K562 (cell line): ENCODE results near the gene DAPK1. TPM values are rescaled to one million over a fixed set of nuclear protein-coding genes. Genes with fewer than 3 reads are reported as not detected.

ENCODE experiments used
- ATAC-seq: fragments of 200-7000 bp; cut with Tn5 transposase; 3 replicates; pipeline ENCODE4 v1.9.1; 2020; ENCODE audit warnings: moderate library complexity
- BruUV-seq: library from RNA; stranded (reverse); fragments of 400-500 nt; replicated peaks from 2 replicates; lab custom pipeline; 2021; lab: Mats Ljungman, UMichigan
- CTCF ChIA-PET: fragments of 300-600 bp; formaldehyde crosslinking; extraction: SDS; loops from one replicate; lab custom pipeline; 2021; ENCODE audit warnings: low intra/inter-chr PET ratio; lab: Yijun Ruan, JAX
- POLR2A ChIA-PET: fragments of 300-600, 350-650 bp; sonication (Branson Sonifier 250); formaldehyde crosslinking; extraction: SDS; loops from one replicate; lab custom pipeline; 2021; ENCODE audit warnings: antibody characterized with exemption, inconsistent platforms; lab: Yijun Ruan, JAX
- DNase-seq, 4 experiments: peaks; one replicate each; pipeline versions ENCODE4 v3.0.0 to v3.0.0-alpha.2; 2011 to 2018; ENCODE audit warnings: low spot score in 3 of 4, mixed read lengths in 3 of 4; ENCODE audit errors: extremely low read depth in 1 of 4
- FAIRE-seq: peaks from 2 replicates; lab custom pipeline; 2011; peaks lifted over from hg19 to GRCh38; lab: Jason Lieb, UNC
- H2AFZ ChIP-seq: 2 replicates; pipeline ENCODE4 v1.6.0; 2011; ENCODE audit warnings: low read depth, low read length, control low read depth, inconsistent platforms
- H3K27ac ChIP-seq: fragments of 200-600 bp; 3 replicates; pipeline ENCODE4 v1.8.0; 2011; ENCODE audit warnings: low read depth, mild to moderate bottlenecking, control low read depth, inconsistent platforms, low read length, moderate library complexity, mixed read lengths; ENCODE audit errors: extremely low read depth
- H3K27me3 ChIP-seq, 2 experiments: fragments of 300-600 bp in 1 of 2; 2 replicates in 1 of 2; 3 replicates in 1 of 2; pipeline versions ENCODE4 v1.6.0 to v1.8.0; 2011; ENCODE audit warnings: inconsistent platforms in 2 of 2, low read length in 2 of 2, mild to moderate bottlenecking in 1 of 2, mixed read lengths in 1 of 2, moderate library complexity in 1 of 2; ENCODE audit not compliant: control insufficient read depth in 2 of 2, insufficient read depth in 2 of 2
- H3K36me3 ChIP-seq: fragments of 300-600 bp; 3 replicates; pipeline ENCODE4 v1.8.0; 2011; ENCODE audit warnings: mild to moderate bottlenecking, low read length, inconsistent platforms; ENCODE audit not compliant: control insufficient read depth, insufficient read depth
- H3K4me1 ChIP-seq, 2 experiments: fragments of 200-600 bp in 1 of 2; replicated peaks in 1 of 2; 2 replicates in 1 of 2; 3 replicates in 1 of 2; pipeline versions ENCODE4 v1.5.1 to v1.8.0; 2011; ENCODE audit warnings: inconsistent platforms in 2 of 2, low read length in 2 of 2, mild to moderate bottlenecking in 1 of 2, mixed read lengths in 1 of 2, moderate library complexity in 1 of 2; ENCODE audit not compliant: control insufficient read depth in 2 of 2, insufficient read depth in 2 of 2
- H3K4me2 ChIP-seq: 2 replicates; pipeline ENCODE4 v1.6.1; 2011; ENCODE audit warnings: low read length, control low read depth, inconsistent platforms, mixed read lengths; ENCODE audit not compliant: insufficient read depth
- H3K4me3 ChIP-seq: fragments of 200-600 bp; sonication (generic), shearing (Covaris generic); 2 replicates; pipeline ENCODE4 v1.5.1; 2016; ENCODE audit warnings: control low read depth, inconsistent platforms
- H3K79me2 ChIP-seq: fragments of 200-600 bp; 3 replicates; pipeline ENCODE4 v1.8.0; 2011; ENCODE audit warnings: low read length, inconsistent platforms; ENCODE audit not compliant: control insufficient read depth, insufficient read depth
- H3K9ac ChIP-seq, 2 experiments: 2 replicates each; pipeline versions ENCODE4 v1.6.0 to v1.6.1; 2011; ENCODE audit warnings: low read depth in 2 of 2, low read length in 2 of 2, control low read depth in 1 of 2, inconsistent platforms in 1 of 2, mild to moderate bottlenecking in 1 of 2, mixed read lengths in 1 of 2; ENCODE audit not compliant: insufficient read depth in 1 of 2
- H3K9me1 ChIP-seq: one replicate; pipeline ENCODE4 v1.6.0; 2011; ENCODE audit warnings: inconsistent platforms, mild to moderate bottlenecking, low read length, moderate library complexity; ENCODE audit not compliant: control insufficient read depth, insufficient read depth
- H3K9me3 ChIP-seq: replicated peaks from 2 replicates; pipeline ENCODE4 v1.5.1; 2011; ENCODE audit warnings: low read depth, low read length, inconsistent platforms; ENCODE audit not compliant: control insufficient read depth, insufficient read depth
- H4K20me1 ChIP-seq: replicated peaks from 2 replicates; pipeline ENCODE4 v1.6.1; 2011; ENCODE audit warnings: low read length, inconsistent platforms, mixed read lengths; ENCODE audit not compliant: control insufficient read depth, insufficient read depth
- BRCA1 ChIP-seq, 2 experiments: fragments of 450-650 bp in 1 of 2; sonication (generic) in 1 of 2; formaldehyde crosslinking in 1 of 2; IDR thresholded peaks; 2 replicates each; pipeline versions ENCODE4 v1.5.0 to v1.6.1; 2017 to 2020; ENCODE audit warnings: mild to moderate bottlenecking in 1 of 2, missing genetic modification reagents in 1 of 2
- ETV6 ChIP-seq, 3 experiments: fragments of 150-350 bp in 1 of 3; sonication (generic) in 1 of 3; formaldehyde crosslinking in 1 of 3; IDR thresholded peaks; 2 replicates each; pipeline versions ENCODE4 v1.6.1 to v1.8.0; 2014 to 2022; ENCODE audit warnings: borderline replicate concordance in 2 of 3, low read depth in 2 of 3, antibody characterized with exemption in 1 of 3, low read length in 1 of 3, mild to moderate bottlenecking in 1 of 3, missing genetic modification reagents in 1 of 3
- HSF4 ChIP-seq: fragments of 250-450 bp; sonication (Bioruptor Pico); IDR thresholded peaks from 2 replicates; pipeline ENCODE4 v2.1.2; 2022; ENCODE audit warnings: mild to moderate bottlenecking, moderate library complexity, borderline replicate concordance
- SP2 ChIP-seq: IDR thresholded peaks from 2 replicates; pipeline ENCODE4 v1.6.1; 2011; ENCODE audit warnings: mild to moderate bottlenecking, low read depth, low read length, moderate library complexity; ENCODE audit not compliant: poor library complexity, severe bottlenecking; ENCODE audit errors: extremely low read depth
- ZNF133 ChIP-seq: fragments of 250-450 bp; sonication (Bioruptor Pico); IDR thresholded peaks from 2 replicates; pipeline ENCODE4 v1.4.0; 2020; ENCODE audit warnings: mild to moderate bottlenecking
- ZNF668 ChIP-seq: fragments of 250-450 bp; sonication (Bioruptor Pico); IDR thresholded peaks from 2 replicates; pipeline ENCODE4 v1.8.0; 2022; ENCODE audit warnings: mild to moderate bottlenecking, inconsistent platforms
- WGBS: fragments of 100-300 bp; shearing (Covaris generic); methylation state at CpG from one replicate; pipeline ENCODE4 v1.1.6; 2016; ENCODE audit warnings: low coverage, mixed read lengths; ENCODE audit not compliant: insufficient coverage; ENCODE audit errors: missing lambda C conversion rate; 5-methylcytosine and 5-hydroxymethylcytosine counted together
- in situ Hi-C: fragments of 300-500 bp; cut with MboI; formaldehyde crosslinking; loops from 4 replicates; pipeline ENCODE4 v1.15.0; 2018; ENCODE audit warnings: inconsistent platforms, mixed read lengths
- intact Hi-C: fragments of 100-400 bp; cut with micrococcal nuclease; formaldehyde crosslinking; loops from 2 replicates; pipeline ENCODE4 v1.14.2; 2022
- polyA plus RNA-seq, 8 experiments: library from polyadenylated mRNA; depleted of rRNA in 4 of 8; stranded (reverse) in 5 of 8; unstranded in 3 of 8; fragments of >200 nt; fragmentation: Nextera tagmentation in 2 of 8; fragmentation: Illumina TruSeq in 1 of 8; extraction: Ambion mirVana in 2 of 8; extraction: Trizol in 1 of 8; gene quantifications; 2 replicates each; pipeline versions ENCODE4 v1.2.1 to v1.2.3, GENCODE V29; 2011 to 2014; ENCODE audit warnings: inconsistent platforms in 1 of 8, missing spikeins in 1 of 8
- total RNA-seq, 7 experiments: library from RNA; depleted of rRNA in 6 of 7; stranded (reverse); fragments of >200 nt in 6 of 7; fragmentation: Illumina TruSeq in 2 of 7; extraction: Trizol in 2 of 7; gene quantifications; 2 replicates each; pipeline versions ENCODE4 v1.2.1 to v1.2.3, GENCODE V29; 2011 to 2021; ENCODE audit warnings: low replicate concordance in 1 of 7

DAPK1 gene
- total and polyA plus RNA-seq, 9 of the 15 experiments (the other 6 are each of a cell fraction or from before 2014, with no cell fraction given), result 1.7 to 26.4 (median 15.8) TPM

DNA sequence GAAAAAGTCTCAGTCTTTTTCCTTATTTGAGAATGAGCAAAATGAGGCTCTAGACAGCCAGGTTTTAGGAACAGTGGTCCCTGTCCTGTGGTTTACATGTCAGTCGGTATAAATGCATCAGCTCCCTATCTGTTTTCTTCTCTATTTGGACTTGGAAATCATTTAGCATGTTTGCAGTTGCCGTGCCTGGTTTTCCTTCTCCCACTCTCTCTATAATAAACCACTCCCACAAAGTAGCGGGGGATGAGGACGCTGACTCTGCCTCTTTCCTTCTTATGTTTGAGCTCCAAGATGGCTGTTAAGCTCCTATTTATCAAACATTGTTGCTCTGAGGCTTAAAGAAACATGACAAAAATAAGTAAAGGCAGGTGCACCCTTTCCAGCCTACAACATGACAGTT, 171.1 kb downstream of the DAPK1 start (continued):
- no peak for TF ChIP-seq ZNF668 (CRISPR knock-in tag)
- TF ChIP-seq ZNF133 (CRISPR knock-in tag), result no peak

DNA sequence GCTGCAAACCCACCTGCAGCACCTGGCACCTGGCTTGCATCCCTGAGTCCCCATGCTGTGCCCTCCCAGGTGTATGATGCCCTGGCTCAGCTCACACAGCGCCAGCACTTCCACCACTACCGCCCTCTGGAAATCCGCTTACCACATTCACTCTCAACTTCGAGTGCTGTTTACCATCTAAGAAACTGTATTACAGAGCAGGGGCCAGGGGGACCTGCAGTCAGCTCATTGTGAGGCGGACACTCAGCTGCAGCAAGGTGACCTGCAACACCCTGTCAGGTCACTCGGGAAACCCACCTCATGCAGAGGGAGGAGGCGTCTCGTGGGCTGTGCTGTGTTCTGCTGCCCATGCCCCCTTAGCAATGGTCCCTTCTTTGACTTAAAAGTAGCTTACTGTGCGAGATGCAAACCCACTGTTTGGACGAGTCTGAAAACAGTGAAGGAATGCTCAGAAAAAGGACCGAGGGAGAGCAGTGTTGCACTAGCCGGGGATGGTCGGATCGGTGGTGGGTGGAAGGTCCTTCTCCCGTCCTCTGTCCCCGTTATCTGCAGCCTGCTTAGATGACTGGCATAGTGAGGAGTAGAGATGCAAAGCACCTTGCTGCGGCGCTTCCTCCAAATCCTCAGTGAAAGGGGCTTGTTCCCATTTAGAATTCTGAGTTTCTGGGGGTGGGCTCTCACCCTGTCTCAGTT, 173.1 kb downstream of the DAPK1 start:
- in situ Hi-C loops (loop anchor here (5.0 to 25.0 kb wide), 3 partner anchors 333 to 1233 kb away; no protein-coding TSS in a partner anchor), intact Hi-C loops (no loop called here)
- no peak for DNase-seq
- Histone ChIP-seq H3K4me2 (no peak overlapping the region), H2AFZ (no peak overlapping the region), H4K20me1 (no peaks in the 10 kb centered on the region), H3K4me3 (no peak overlapping the region), H3K9ac (no peak overlapping the region), H3K4me1 (peaks cover 11 to 13% of the 10 kb centered on the region in 2 experiments; a peak in 3 of 5 replicates), H3K27ac (no peak overlapping the region), H3K27me3 (no peaks in the 10 kb centered on the region), H3K36me3 (peaks cover 11% of the 10 kb centered on the region; the same call in 2 of the 3 replicates), H3K79me2 (no peaks in the 10 kb centered on the region), H3K9me3 (no peaks in the 10 kb centered on the region; the same call in none of the 2 replicates), H3K9me1 (no peaks in the 10 kb centered on the region)
- WGBS, result 69% methylated on average over 17 of the region's 18 CpGs
- ATAC-seq, result no peak
- no peak for FAIRE-seq
- BruUV-seq, result no TSS peak
- CTCF ChIA-PET, result no interaction called here
- POLR2A ChIA-PET, result no interaction called here
- TF ChIP-seq SP2 (no peak), HSF4 (CRISPR knock-in tag) (no peak), ETV6 (IDR thresholded peaks at IDR 0.05; ENCODE audit: borderline replicate concordance in 1 of 2, low read depth in 2 of 2, low read length in 1 of 2) (no peak), ETV6 (CRISPR knock-in tag; IDR thresholded peaks at IDR 0.05; ENCODE audit: borderline replicate concordance) (no peak), BRCA1 (IDR thresholded peaks at IDR 0.05) (no peak), BRCA1 (CRISPR knock-in tag; IDR thresholded peaks at IDR 0.05) (no peak)
